Measurements from ENCODE around the gene INSM1. TPM values are rescaled to one million over a fixed set of nuclear protein-coding genes. Genes with fewer than 3 reads are reported as not detected.

INSM1 gene
- total RNA-seq, 4 donors from 2014 or later = not detected

DNA sequence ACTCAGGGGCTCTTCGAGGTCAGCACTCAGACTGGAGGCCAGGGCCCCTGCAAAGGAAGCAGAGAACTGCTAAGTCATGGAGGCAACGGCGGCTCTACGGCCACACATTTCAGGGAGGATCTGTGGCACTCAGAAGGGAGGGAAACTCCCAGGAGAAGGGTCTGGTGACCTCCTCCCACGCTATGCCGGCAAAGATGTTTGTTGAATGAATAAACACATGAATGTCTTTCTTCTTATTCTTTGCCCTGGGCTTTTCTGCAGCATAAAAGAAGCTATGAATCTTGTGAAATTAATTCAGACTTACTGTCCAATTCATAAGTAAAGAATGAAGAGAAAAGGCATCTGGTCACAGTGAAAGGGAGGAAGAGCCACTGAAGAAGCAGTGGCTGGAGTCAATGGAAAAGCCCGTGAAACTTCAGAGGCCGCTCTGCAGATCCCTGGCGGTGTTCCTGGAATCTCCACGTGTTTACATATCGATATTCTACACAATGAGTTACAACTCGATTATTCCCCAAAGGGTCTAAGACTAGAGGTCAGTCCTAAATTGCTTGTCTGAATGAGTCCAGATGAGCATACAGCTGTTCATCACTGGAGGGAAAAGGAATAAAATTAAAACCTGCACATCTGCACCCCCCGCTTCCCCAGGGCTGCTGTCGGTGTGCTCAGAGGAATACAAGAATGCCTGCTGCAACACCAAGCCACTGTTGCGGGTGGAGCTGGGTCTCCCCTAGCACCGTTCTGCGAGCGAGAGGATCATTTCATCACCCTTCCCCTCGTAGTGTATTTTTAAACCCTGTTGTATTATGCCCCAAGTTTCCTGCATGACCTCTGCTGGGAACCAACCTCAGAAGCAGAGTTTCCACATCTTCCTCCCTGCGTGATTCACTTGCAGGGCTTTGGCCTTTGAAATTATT lies 25.6 kb downstream of the INSM1 start:
- no peak for DNase-seq (ENCODE audit: low spot score)
- TF ChIP-seq CTCF (IDR thresholded peaks at IDR 0.05) = no peak
- ATAC-seq (ENCODE audit: low FRiP score) = no peak

GRCh38 chr20:20395087-20395486 lies 27.2 kb downstream of the INSM1 start:
- no peak for ATAC-seq (ENCODE audit: low FRiP score)
- no peak for DNase-seq (ENCODE audit: low spot score)
- TF ChIP-seq CTCF (IDR thresholded peaks at IDR 0.05) = no peak

- no peak for ATAC-seq (ENCODE audit: low FRiP score)
Measured at GRCh38 chr20:20395903-20396568, 28.1 kb downstream of the INSM1 start.

GRCh38 chr20:20396794-20397193 lies 28.9 kb downstream of the INSM1 start:
- no peak for TF ChIP-seq CTCF (IDR thresholded peaks at IDR 0.05)
- DNase-seq (ENCODE audit: low spot score) (no peak), ATAC-seq (ENCODE audit: low FRiP score) (no peak)

More at GRCh38 chr20:20395903-20396568, 28.1 kb downstream of the INSM1 start:
- no peak for DNase-seq (ENCODE audit: low spot score)
- no peak for TF ChIP-seq CTCF (IDR thresholded peaks at IDR 0.05)

GRCh38 chr20:20398123-20398522 lies 30.2 kb downstream of the INSM1 start:
- no peak for TF ChIP-seq CTCF (IDR thresholded peaks at IDR 0.05)
- DNase-seq (ENCODE audit: low spot score) (no peak), ATAC-seq (ENCODE audit: low FRiP score) (no peak)

DNA sequence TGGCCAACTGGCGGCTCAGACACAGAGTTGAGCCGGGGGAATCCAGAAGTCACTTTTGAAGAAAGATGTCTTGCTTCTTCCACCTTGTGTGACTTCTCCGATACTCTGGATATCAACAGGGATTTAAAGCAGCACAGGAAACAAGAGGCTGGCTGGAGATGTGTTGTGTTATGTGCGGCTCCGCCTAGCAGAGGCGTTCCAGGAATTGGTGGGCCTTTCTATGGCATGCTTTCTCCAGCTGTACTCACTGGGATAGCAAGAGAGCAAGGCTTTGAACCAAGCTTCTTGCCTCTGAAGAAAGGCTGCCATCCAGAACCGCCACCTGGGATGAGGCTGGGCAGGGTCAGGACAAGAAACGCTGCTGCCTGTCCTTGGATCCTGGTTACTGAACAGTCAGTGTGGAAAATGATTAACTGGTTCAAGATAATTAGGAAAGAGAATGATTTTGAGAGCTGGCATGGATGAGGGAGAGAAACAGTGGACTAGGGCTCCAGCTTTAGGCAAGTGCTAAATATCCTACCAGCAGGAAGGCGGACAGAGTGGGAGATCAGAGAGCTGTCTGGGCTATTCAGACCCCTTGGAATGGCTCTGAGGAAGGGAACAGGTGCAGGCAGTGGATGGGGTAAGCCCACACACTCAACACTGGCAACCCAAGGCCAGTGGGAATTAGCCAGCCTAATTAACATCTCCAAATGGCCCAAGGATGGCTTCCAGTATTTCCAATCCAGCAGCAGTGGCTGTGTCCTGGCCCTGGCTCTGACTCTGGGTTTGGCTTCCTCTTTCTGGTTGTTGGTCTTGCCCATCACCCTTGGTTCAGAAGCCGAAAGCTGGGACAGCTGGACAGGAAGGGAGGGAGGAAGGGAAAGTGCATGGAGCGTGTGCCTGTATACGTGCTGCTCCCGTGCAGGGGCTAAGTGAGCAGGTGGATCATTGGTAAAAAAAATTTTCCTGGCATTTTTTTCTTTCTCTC lies 31.9 kb downstream of the INSM1 start:
- no peak for DNase-seq (ENCODE audit: low spot score)

More for the DNA sequence above, 31.9 kb downstream of the INSM1 start:
- ATAC-seq (ENCODE audit: low FRiP score) = no peak
- no peak for TF ChIP-seq CTCF (IDR thresholded peaks at IDR 0.05)
